CD1c-positive myeloid dendritic cell (primary cell): ENCODE measurements around the gene RNF168.
"Not testable (repeated sequence)": the region's sequence is repeated elsewhere in the genome, so short reads cannot be mapped to it uniquely, and the experiment has no call there.

Experiments used
- DNase-seq: peaks from one replicate; pipeline ENCODE4 v3.0.0-alpha.2; 2016; ENCODE audit errors: extremely low spot score

The RNF168 gene

DNA sequence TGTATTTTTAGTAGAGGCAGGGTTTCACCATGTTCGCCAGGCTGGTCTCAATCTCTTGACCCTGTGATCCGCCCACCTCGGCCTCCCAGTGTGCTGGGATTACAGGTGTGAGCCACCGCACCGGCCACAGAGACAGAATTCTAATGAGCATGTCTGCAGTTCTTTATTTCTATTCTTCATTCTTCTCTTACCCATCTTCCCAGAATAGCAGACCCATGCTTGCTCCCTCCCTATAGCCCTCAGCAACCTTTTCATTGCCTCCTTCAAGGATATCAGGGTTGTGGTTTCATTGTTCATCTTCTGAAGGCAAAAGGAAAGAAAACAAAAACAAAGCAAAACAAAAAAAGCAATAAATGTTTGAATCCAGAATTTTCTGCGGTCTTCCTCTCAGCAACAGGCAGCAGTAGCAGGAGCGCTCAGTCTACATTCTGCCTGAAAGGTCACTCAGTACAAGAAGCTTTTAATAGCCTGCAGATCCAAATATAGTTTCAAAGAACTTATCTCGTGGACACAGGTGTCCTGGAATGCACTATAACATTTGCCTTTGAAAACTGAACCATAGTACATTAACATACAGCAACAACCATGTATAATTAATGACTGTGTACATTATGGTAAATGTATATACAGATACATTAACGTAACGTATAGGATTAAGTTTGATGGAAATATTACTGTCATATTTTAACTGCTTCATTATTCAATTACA, 11.5 kb upstream of the RNF168 start, which contains the start of gene SMCO1:
SMCO1 (minus strand) TSS at position 434 of the 709 bp plus-strand sequence; CDS start at position 297, 137 bp downstream.
- no peak for DNase-seq

DNA sequence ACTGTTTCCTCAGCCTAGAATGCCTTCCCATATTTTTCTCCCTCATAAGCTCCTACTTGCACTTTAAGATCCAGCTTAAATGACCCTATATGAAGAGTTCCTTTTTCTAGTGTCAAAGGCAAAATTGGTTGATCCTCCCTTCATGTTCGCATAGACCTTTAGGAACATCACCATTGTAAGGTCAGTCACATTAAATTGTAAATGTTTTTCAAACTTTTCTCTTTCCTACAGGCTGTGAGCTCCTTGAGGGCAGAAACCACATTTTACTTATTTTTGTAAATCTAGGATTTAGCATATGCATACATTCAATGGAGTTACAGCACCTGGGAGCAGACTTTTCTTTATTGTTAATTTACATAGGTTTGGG, 10.8 kb upstream of the RNF168 start:
- no peak for DNase-seq

DNA sequence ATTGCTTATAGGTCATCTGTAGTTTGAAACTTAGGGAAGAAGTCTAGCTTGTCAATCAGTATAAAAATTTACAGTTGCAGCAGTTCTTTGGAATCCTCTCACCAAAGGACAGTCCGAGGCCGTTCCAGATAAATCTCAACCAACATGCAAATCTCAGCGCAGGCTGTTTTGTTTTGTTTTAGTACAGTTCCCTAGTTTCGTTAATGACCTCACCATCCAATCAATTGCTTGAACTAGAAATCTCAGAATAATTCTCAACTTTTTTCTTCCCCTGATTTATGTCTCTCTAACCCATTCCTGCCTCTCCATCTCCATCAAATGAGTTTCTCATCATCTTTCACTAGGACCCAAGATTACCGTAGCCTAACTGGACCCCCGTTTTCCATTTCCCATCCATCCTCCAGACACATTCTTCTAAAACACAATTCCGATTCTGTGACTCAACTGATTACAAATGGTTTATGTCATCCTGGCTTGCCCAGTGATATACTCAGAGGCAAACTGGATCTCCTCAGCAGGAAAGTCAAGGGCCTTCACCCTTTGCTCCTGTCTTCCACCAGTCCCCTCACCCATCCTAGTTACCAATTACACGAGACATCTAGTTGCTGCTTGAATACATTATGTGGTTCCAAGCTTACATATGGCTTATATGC, 10.3 kb upstream of the RNF168 start:
- DNase-seq: no peak

DNA sequence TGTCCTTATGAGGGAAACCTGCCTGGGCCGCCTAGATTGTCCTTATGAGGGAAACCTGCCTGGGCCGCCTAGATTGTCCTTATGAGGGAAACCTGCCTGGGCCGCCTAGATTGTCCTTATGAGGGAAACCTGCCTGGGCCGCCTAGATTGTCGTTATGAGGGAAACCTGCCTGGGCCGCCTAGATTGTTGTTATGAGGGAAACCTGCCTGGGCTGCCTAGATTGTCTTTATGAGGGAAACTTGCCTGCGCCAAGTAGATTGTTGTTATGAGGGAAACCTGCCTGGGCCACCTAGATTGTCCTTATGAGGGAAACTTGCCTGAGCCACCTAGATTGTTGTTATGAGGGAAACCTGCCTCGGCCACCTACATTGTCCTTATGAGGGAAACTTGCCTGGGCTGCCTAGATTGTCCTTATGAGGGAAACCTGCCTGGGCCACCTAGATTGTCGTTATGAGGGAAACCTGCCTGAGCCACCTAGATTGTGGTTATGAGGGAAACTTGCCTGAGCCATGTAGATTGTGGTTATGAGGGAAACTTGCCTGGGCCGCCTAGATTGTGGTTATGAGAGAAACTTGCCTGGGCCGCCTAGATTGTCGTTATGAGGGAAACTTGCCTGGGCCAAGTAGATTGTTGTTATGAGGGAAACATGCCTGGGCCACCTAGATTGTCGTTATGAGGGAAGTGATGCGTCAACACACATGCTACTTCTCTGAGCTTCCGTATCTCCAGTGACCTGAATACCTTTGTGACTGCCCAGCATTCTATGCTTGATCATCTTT, 8.3 kb upstream of the RNF168 start:
- not testable (repeated sequence) for DNase-seq

DNA sequence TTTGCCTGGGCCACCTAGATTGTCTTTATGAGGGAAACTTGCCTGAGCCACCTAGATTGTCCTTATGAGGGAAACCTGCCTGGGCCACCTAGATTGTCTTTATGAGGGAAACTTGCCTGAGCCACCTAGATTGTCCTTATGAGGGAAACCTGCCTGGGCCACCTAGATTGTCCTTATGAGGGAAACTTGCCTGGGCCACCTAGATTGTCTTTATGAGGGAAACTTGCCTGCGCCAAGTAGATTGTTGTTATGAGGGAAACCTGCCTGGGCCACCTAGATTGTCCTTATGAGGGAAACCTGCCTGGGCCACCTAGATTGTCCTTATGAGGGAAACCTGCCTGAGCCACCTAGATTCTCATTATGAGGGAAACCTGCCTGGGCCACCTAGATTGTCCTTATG, 7.5 kb upstream of the RNF168 start:
- not testable (repeated sequence) for DNase-seq

DNA sequence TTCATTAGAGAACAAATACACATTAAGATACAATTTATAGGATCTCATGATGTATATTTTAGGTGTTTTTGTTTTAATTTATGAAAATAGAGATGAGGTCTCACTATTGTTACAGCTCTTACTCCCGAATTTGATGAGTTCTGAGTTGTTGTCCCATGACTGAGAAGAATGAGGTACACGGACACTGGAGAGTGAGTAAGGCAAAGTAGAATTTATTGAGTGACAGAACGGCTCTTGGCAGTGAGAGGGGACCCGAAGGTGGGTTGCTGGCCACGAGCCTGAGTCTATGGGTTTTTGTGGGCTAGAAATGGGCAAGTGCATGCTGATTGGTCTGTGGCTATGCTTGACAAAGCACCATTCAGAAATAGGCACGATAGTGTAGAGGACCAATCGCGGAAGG, 3.1 kb upstream of the RNF168 start:
- no peak for DNase-seq

DNA sequence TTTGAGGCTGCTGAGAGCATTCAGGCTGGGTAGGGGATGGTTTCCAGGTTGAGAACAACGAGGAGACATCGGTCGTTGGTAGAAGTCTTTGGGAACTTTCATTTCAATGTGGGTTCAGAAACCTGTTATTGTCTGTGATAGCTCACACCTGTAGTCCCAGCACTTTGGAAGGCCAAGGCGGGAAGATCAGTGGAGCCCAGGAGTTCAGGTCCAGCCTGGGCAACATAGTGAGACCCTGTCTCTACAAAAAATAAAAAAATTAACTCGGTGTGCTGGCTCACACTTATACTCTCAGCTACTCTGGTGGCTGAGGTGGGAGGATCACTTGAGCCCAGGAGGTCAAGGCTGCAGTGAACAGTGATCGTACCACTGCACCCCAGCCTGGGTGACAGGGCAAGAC, 988 bp upstream of the RNF168 start:
- DNase-seq: no peak

DNA sequence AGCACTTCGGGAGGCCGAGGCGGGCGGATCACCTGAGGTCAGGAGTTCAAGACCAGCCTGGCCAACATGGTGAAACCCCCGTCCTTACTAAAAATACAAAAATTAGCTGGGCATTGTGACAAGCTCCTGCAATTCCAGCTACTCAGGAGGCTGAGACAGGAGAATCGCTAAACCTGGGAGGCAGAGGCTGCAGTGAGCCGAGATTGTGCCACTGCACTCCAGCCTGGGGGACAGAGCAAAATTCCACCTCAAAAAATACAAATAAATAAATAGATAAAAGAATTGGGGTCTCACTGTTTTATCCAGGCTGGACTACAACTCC, 470 bp upstream of the RNF168 start:
- not testable (repeated sequence) for DNase-seq

DNA sequence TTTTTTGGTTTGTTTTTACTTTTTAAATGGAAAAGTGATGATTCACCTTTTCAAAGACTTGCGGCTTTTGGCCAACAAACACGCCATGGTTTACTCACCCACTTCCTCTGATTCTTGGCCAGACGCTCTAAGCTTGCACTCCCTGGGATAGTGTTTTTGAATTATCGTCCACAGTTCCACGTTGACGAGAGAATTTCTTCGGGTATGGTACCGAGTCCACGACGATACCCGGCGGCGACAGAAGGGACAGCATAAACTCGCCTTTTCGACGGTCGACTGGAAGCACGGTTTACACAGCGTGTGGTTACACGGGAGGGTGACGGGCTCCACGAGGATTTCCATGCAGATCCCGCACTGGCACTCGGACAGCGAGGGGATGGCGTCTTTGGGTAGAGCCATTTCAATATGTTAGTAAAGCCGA, 783 bp downstream of the RNF168 start:
- DNase-seq: peak; percentile 84

DNA sequence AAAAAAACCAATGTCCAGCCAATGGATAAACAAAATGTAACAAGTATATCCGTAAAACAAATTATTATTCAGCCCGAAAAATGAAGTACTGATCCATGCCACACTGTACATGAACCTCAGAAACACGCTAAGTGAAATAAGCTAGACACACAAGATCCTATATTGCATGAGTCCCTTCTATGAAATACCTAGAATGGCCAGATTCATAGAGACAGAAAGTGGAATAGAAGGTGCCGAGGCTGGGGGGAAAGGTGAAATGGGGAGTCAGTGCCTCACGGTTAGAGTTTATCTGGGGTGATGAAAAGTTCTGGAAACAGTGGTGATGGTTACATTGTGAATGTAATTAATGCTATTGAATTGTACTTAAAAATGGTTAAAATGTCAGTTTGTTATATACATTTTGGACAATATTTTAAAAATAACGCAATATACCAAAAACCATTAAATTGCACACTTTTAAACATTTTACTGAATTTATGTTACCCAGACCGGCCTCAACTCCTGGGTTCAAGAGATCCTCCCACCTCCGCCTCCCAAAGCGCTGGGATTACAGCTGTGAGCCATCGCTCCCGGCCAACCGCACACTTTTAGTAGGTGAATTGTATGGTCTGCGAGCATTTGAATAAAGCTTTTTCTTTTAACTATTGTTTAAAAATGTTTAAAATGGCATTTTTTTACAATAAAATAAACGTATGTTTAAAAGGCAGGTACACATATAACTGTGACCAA, 2.1 kb downstream of the RNF168 start:
- DNase-seq: no peak

DNA sequence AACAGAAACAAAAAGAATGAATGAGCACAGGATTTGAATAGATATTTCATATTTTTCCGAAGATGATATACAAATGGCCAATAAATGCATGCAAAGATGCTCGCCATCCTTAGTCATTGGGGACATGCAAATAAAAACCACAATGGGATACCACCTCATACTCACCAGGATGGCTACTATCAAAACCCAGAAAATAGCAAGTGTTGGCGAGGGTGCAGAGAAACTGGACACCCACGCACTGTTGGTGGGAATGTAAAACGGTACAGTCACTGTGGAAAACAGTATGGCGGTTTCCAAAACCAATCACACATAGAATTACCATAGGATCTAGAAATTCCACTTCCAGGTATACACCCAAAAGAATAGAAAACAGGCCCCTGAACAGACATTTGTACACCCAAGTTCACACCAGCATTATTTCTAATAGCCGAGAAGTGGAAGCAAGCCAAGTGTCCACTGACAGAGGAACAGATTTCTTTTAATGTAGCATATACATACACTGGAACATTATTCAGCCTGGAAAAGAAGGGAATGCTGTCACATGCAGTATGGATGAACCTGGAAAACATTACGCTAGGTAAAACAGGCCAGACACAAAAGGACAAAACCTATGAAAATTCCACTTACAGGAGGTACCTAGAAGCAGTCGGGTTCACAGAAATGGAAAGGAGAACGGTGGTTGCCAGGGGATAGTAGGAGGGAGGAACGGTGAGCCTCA, 3.6 kb downstream of the RNF168 start:
- DNase-seq: no peak

DNA sequence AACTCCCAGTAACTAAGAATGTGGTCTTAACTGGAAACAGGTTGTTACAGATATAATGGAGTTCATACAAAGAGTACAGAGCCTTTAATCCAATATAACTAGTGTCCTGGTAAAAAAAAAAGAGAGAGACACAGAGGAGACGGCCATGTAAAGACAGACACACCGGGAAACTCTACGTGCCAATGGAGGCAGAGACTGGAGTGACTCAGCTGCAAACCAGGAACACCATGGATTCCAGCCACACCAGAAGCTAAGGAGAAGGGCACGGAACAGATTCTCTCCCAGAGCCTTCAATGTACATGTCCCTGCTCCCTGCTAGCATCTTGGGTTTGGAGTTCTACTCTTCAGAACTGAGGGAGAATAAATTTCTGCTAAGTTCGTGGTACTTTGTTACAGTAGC, 4.5 kb downstream of the RNF168 start:
- no peak for DNase-seq

DNA sequence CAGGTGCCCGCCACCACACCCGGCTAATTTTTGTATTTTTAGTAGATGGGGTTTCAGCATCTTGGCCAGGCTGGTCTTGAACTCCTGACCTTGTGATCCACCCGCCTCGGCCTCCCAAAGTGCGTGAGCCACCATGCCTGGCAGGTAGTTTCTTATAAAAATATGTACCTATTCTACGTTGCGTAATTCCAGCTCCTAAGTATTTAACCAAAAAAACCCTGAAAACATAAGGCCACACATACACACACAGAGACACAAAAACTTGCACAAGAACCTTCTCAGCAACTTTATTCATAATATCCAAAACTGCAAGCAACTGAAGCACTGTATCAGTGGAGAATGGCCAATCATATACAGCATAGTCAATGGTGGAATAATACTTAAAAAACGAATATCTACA, 5.3 kb downstream of the RNF168 start:
- DNase-seq: no peak

DNA sequence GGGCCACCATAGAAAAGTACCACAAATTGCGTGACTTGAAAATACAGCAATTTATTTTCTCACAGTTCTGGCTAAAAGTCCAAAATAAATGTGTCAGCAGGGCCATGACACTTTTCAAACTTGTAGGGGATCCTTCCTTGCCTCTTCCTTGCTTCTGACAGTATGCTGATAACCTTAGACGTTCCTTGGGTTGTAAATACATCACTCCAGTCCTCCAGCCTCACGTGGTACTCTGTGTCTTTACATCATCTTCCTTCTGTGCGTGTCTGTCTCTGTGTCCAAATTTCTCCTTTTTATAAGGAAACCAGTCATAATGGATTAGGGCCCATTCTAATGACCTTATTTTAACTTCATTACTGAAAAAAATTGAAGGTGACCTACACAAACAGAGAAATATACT, 7.4 kb downstream of the RNF168 start:
- DNase-seq: no peak

DNA sequence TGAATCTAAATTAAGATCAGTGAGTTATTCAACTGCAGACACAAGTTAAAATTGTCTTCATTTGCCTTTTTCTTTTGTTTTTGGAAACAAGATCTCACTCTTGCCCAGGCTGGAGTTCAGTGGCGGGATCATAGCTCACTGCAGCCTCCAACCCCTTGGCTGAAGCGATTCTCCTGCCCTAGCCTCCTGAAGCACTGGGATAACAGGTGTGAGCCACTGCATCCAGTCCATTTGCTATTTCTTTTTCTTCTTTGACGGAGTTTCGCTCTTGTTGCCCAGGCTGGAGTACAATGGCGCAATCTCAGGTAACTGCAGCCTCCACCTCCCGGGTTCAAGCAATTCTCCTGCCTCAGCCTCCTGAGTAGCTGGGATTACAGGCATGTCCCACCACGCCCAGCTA, 10.3 kb downstream of the RNF168 start:
- DNase-seq: no peak

DNA sequence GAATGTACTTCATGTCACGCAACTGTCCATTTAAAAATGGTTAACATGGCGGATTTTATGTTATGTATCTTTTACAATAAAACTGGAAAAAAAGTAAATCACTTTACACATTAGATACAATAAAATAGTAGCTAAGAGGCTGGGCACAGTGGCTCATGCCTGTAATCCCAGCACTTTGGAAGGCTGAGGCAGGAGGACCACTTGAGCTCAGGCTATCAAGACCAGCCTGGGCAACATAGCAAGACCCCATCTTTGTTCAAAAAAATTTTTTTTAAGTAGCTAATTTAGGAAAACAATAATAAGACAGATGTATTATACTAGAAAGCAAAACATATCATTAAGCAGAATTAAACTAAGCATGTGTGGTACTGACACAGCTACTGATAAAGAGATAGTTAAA, 11.5 kb downstream of the RNF168 start:
- no peak for DNase-seq

DNA sequence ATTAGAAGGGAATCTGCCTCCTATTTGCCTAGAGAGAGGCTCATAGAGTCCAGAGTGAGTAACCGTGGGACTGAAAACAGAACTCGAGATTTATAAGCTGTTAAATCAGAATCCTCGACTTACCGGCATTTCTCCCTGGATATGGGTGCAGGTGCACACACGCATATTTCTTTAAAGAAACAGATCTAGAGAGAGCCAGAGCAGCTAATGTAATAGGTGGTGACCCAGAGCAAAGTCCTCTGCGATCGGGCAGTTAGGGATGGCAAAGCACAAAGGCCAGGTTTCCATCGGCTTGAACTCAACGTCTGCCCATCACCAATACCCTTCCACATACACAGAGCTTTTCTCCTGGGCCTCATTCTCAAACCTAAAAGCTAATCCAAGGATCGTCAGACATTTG, 13.8 kb downstream of the RNF168 start:
- DNase-seq: no peak

DNA sequence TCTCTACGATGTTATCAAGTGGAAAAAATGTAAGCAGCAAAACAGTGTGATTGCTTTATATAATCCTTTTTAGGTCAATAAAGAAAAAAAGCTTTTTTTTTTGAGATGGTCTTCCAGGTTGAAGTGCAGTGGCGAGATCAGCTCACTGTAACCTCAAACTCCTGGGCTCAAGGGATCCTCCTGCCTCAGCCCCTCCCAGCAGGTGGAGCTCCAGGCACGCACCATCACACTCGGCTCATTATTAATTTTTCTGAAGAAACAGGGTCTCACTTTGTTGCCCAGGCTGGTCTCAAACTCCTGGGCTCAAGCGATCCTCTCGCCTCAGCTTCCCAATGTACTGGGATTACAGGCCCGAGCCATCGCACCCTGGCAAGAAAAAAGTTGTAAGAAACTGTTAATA, 17.3 kb downstream of the RNF168 start:
- DNase-seq: peak; percentile 11

DNA sequence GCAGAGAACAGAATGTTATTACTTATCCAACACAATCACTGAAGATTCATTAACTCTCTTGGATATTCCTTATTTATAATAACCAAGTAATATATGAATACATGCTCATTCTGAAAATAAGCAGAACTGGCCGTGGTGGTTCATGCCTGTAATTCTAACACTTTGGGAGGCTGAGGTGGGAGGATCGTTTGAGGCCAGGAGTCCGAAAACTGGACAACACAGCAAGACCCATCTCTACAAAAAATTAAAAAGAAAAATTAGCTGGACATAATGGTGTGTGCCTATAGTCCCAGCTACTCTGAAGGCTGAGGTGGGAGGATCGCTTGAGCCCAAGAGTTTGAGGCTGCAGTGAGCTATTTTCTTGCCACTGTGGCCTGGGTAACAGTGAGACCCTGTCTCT, 25.9 kb downstream of the RNF168 start:
- no peak for DNase-seq

DNA sequence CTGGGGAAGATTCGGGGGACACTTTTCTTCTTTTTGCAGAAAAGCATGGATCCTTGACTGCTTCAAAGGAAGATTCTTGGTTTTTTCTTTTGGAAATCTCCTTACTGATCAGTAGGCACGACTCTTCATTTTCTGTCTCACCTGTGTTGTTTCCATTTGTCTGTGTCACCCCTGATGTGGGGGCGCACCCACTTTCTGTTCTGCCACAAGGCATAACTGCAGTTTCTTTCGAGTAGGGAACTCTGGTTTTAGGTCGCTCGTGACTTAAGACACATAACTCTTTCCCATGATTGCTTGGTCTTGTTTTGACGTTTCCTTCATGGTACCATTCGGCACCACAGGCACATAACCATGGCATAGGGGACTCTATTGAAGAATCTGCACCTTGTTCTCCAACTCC, 31.3 kb downstream of the RNF168 start:
- DNase-seq: no peak

DNA sequence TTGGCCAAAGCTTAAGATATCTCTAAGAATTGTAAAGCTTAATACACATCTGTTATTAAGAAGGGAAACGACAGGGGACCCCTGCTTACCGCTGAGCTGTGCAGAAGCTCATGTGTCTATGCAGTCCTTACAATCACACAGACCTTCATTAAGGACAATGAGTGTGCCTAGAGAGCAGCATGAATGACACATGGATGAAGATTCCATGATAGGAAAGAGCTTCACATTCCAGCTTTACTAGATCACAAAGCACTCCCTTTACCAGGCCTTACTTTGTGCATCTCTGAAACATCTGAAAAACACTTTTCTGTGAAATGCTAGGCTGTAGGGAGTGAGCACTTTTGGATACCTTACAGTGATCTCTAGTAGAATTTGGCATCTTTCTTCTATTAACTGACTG, 32.0 kb downstream of the RNF168 start:
- DNase-seq: no peak

DNA sequence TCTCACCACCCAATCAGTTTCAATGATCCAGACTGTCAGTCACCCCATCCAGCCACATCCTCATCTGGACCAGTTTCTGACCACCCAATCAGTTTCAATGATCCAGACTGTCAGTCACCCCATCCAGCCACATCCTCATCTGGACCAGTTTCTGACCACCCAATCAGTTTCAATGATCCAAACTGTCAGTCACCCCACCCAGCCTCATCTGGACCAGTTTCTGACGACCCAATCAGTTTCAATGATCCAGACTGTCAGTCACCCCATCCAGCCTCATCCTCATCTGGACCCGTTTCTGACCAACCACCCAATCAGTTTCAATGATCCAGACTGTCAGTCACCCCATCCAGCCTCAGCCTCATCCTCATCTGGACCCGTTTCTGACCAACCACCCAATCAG, 33.4 kb downstream of the RNF168 start:
- not testable (repeated sequence) for DNase-seq
